Inflammatory macrophage (primary cell): ENCODE results near the gene OR5V1.
"Not testable (repeated sequence)": the region's sequence is repeated elsewhere in the genome, so short reads cannot be mapped to it uniquely, and the experiment has no call there.

Experiments
- DNase-seq, 2 donors: peaks; one replicate each; pipeline ENCODE4 v3.0.0-alpha.2; 2020 to 2022
- total RNA-seq, 18 experiments: gene quantifications; one replicate each; lab custom pipeline; 2026; ENCODE audit warnings: mixed read lengths in 6 of 18, inconsistent platforms in 2 of 18; lab: John Stamatoyannopoulos, UW

The OR5V1 gene
- 0 to 0.12 (median 0) reads per million in 18 experiments for total RNA-seq

DNA sequence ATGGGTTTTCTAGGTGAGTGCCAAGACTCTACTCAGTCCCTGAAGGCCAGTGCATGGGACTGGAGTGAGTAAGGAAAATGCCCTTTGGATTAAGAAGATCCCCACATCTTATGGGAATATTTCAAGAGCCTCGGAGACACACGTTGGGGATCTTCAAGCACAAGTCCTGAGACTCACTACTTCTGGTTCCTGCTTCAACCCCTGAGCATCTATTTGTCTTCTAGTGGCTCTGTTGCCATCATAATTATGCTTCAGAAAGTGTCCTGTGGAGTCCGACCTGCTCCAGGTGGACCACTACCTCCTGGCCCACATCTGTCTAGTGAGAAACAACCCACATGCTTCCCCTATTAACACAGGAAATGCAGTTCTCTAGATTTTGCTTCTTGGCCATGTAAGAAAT is at the start of gene OR5V1:
OR5V1 (minus strand) TSS at position 101 of the 400 bp plus-strand sequence. CDS start 12,670 bp downstream, outside the sequence.
- DNase-seq: no peak

- no peak for DNase-seq
Measured at GRCh38 chr6:29414588-29414987, 45.9 kb upstream of the OR5V1 start, which contains the start of gene OR12D1. TSS of gene OR12D1 (plus strand) at chr6:29414928.

- no peak for DNase-seq
Measured at GRCh38 chr6:29403801-29404200, 35.1 kb upstream of the OR5V1 start.

DNA sequence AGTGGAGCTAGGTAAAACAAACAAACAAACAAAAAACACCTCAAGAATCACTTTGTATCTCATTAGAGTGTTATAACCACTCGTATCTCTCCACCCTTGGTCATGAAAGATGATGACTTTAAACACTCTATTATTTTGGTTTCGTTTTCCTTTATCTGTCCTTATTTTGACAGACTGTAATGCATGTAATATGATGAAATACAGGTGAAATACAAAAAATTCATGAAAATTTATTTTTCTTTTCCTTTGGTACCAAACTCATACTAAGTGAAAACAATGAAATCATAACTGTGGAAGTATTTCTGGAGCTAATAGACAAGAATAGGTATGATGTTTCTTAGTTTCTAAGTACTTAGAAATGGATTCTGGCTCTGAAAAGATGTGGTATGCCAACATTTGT is 30.9 kb upstream of the OR5V1 start:
- DNase-seq: no peak

DNA sequence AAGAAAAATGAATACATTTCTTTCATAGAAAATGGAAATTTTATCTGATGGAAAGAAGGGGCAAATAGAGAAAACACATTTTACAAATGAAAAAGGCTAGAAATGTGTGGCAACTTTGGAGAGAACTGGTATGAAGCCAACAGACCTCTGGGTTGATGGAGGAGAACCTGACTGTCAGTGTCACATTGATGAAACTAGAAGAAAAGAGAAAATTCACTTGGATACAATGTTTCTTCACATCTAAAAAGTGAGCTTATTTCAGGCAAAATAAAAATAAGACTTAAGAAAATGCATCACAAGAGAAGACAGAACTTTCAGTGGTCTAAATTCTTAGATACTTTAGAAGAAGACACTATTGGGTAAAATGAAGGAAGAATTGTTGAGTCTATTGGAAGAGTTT is 26.7 kb upstream of the OR5V1 start, which contains the start of gene OR12D2:
OR12D2 (plus strand) TSS at position 301 of the 400 bp plus-strand sequence. CDS start 1,069 bp downstream, outside the sequence.
- no peak for DNase-seq

DNA sequence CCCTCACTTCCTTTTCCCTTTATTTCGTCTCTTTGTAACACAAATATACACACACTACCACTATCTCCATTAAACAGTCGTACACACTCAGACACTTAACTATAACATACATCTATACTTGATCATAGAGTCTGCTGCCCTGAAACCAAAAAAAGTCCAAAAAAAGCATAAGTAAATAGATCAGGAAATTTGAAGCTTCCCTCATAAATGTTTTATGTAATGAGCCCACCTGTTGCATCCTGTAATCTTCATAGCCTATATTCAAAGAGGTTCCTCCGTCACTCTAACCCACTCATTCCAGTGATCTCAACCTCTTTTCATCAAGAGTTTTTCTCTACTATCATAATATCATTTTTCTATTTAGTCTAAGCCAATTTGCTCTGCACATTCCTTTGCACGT is 19.9 kb upstream of the OR5V1 start:
- no peak for DNase-seq

DNA sequence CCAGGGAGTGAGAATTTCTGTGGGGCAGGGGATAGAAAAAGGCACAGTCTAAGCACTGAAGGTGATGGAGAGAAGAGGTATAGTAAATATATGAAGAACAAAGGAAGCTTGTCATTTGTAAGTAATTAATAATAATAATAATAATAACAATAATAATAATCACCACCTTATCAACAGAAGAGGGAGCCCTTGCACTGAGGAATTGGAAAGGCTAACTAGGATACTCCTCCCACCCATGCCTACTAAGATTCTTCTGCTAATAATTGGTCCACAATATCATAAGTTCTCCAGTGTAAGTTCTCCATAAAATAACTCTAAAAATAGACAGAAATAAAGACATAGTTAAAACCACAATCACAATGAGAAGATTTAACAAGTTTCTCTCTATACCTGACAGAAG is 7.3 kb upstream of the OR5V1 start:
- no peak for DNase-seq

DNA sequence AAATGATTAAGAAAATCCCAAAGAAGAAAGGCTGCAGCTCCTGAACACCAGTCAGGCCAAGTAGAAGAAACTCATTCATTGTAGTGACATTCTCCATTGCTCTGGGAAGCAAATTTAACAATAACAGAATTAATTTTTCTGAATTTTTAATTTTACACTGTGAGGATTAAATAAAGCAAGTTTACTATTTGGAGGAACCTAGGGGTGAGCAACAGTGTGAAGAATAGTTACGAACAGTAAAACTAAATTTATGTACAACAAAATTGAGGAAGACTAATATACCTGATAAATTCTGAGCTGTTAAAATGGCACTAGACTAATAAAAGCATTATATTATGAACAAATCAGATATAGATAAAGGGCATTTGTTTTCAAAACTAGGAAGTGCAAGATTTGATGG is 6.5 kb upstream of the OR5V1 start, which contains the start of gene OR12D3:
OR12D3 (minus strand) TSS at position 101 of the 400 bp plus-strand sequence; CDS start at position 97, 4 bp downstream.
- DNase-seq: no peak

DNA sequence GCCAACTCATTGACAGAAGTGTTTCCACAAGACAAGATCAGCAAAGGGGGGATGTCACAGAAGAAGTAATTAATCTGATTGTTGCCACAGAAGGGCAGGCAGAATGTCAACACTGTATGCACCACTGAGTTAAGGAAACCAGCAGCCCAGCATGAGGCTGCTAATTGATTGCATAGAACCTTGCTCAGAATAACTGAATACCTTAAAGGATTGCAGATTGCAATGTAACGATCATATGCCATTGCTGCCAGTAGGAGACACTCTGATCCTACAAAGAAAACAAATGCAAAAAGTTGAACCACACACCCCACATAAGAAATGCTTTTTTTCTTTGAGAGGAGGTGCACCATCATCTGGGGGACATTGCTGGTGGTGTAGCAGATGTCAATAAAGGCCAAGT is 13.1 kb downstream of the OR5V1 start:
- no peak for DNase-seq

- DNase-seq: no peak
Measured at GRCh38 chr6:29354980-29355379, 13.7 kb downstream of the OR5V1 start.

- DNase-seq: not testable (repeated sequence)
Measured at GRCh38 chr6:29349348-29349747, 19.3 kb downstream of the OR5V1 start.

- no peak for DNase-seq
Measured at GRCh38 chr6:29345380-29345779, 23.3 kb downstream of the OR5V1 start.

DNA sequence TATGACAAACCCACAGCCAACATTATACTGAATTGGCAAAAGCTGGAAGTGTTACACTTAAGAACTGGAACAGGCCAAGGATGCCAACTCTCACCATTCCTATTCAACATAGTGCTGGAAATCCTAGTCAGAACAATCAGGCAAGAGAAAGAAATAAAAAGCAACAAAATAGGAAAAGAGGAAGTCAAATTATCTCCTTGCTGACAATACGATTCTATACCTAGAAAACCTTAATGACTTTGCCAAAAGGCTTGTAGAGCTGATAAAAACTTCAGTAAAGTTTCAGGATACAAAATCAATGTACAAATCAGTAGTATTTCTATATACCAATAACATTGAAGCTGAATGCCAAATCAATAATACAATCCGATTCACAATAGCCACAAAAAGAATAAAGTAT is 32.4 kb downstream of the OR5V1 start:
- DNase-seq: no peak

GRCh38 chr6:29332676-29333075 is 36.0 kb downstream of the OR5V1 start:
- no peak for DNase-seq

GRCh38 chr6:29325777-29326176 is 42.9 kb downstream of the OR5V1 start:
- DNase-seq: no peak

DNA sequence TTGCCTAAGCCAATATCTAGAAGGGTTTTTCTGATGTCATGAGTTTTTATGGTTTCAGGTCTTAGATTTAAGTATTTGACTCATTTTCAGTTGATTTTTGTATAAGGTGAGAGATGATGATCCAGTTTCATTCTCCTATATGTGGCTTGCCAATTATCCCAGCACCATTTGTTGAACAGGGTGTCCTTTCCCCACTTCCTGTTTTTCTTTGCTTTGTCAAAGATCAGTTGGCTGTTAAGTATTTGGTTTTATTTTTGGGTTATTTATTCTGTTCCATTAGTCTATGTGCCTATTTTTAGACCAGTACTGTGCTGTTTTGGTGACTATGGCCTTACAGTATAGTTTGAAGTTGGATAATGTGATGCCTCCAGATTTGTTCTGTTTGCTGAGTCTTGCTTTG is 45.3 kb downstream of the OR5V1 start:
- not testable (repeated sequence) for DNase-seq

DNA sequence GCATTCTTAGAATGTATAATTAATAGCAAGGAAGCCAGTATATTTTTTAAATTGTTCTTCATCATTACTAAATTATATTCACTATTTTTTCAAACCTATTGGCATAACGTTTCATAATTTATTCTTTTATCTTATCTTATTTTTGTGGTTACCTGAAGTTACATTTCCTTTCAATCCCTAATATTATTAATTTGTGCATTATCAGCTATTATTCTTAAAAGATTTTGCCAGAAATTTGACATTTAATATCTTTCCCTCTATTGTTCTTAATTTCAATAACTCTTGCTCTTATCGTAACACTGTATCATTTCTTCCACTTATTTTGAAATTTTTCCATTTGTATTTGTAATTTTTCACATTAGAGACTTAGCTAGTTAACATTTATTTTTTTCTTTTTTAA is 48.7 kb downstream of the OR5V1 start:
- DNase-seq: no peak
